Hindlimb muscle (tissue), 1 donor: ENCODE data around the gene EPO. TPM values are rescaled to one million over a fixed set of nuclear protein-coding genes. Genes with fewer than 3 reads are reported as not detected.
"Not testable (repeated sequence)": the region's sequence is repeated elsewhere in the genome, so short reads cannot be mapped to it uniquely, and the experiment has no call there.

ENCODE experiments used
- DNase-seq: peaks from one replicate; pipeline ENCODE4 v3.0.0-alpha.2; 2013
- polyA plus RNA-seq: library from polyadenylated mRNA; unstranded; fragments of 120-200 nt; gene quantifications from one replicate; pipeline ENCODE4 v1.2.1, GENCODE V29; 2013; ENCODE audit not compliant: insufficient read length

The EPO gene
- polyA plus RNA-seq, 1 donor: not detected

GRCh38 chr7:100683659-100684533 lies 36.4 kb upstream of the EPO start:
- DNase-seq: no peak

GRCh38 chr7:100684534-100685042 lies 35.7 kb upstream of the EPO start:
- no peak for DNase-seq

- no peak for DNase-seq
Observed at GRCh38 chr7:100685049-100685605, 35.1 kb upstream of the EPO start.

GRCh38 chr7:100685631-100686145 lies 34.6 kb upstream of the EPO start:
- no peak for DNase-seq

- DNase-seq: no peak
Observed at GRCh38 chr7:100686201-100686821, 34.0 kb upstream of the EPO start.

GRCh38 chr7:100686822-100687211 lies 33.5 kb upstream of the EPO start:
- no peak for DNase-seq

GRCh38 chr7:100687261-100687660 lies 33.0 kb upstream of the EPO start:
- no peak for DNase-seq

- no peak for DNase-seq
Observed at GRCh38 chr7:100687751-100688300, 32.4 kb upstream of the EPO start.

- DNase-seq: no peak
Observed at GRCh38 chr7:100688326-100688860, 31.9 kb upstream of the EPO start.

- no peak for DNase-seq
Observed at GRCh38 chr7:100689230-100690135, 30.8 kb upstream of the EPO start.

GRCh38 chr7:100691676-100692577 lies 28.3 kb upstream of the EPO start:
- peak; percentile 75 for DNase-seq

- DNase-seq: no peak
Observed at GRCh38 chr7:100692578-100692961, 27.7 kb upstream of the EPO start.

- no peak for DNase-seq
Observed at GRCh38 chr7:100693312-100694097, 26.8 kb upstream of the EPO start.

GRCh38 chr7:100694098-100694745 lies 26.0 kb upstream of the EPO start, which contains the start of gene GIGYF1:
TSS of gene GIGYF1 (minus strand) at chr7:100694250. CDS start at chr7:100688238, 6,012 bp downstream.
- peak; percentile 71 for DNase-seq

- DNase-seq: no peak
Observed at GRCh38 chr7:100696123-100696521, 24.1 kb upstream of the EPO start.

GRCh38 chr7:100699018-100699417 lies 21.2 kb upstream of the EPO start:
- DNase-seq: no peak

- DNase-seq: not testable (repeated sequence)
Observed at GRCh38 chr7:100701089-100701488, 19.2 kb upstream of the EPO start.

GRCh38 chr7:100705320-100705752 lies 14.9 kb upstream of the EPO start:
- peak; percentile 88 for DNase-seq
